Liver (tissue), 3 donors: ENCODE data around the gene NPPC.

ENCODE experiments used
- FOXA2 ChIP-seq: IDR thresholded peaks from 2 replicates; pipeline ENCODE4 v1.6.1; 2016; ENCODE audit warnings: antibody characterized with exemption
- JUND ChIP-seq, 2 donors: IDR thresholded peaks; 2 replicates each; pipeline ENCODE4 v1.6.1; 2016; ENCODE audit warnings: antibody characterized with exemption in 2 of 2
- RXRA ChIP-seq, 2 donors: IDR thresholded peaks; 2 replicates each; pipeline ENCODE4 v1.6.1; 2017 to 2018; ENCODE audit warnings: antibody characterized with exemption in 2 of 2, mild to moderate bottlenecking in 1 of 2
- YY1 ChIP-seq: IDR thresholded peaks from 2 replicates; pipeline ENCODE4 v1.6.1; 2016; ENCODE audit warnings: antibody characterized with exemption, mild to moderate bottlenecking
- ZBTB33 ChIP-seq: IDR thresholded peaks from 2 replicates; pipeline ENCODE4 v1.6.1; 2016; ENCODE audit warnings: antibody characterized with exemption
- TF ChIP-seq, protein P1 (sequence below): fragments of 150-350 bp; IDR thresholded peaks from 2 replicates; pipeline ENCODE4 v1.5.1; 2017; ENCODE audit warnings: improper control_type of control experiment, low read depth, low read length; ENCODE audit not compliant: missing input control
- donor health status: healthy.
- donor health status: healthy.

DNA sequence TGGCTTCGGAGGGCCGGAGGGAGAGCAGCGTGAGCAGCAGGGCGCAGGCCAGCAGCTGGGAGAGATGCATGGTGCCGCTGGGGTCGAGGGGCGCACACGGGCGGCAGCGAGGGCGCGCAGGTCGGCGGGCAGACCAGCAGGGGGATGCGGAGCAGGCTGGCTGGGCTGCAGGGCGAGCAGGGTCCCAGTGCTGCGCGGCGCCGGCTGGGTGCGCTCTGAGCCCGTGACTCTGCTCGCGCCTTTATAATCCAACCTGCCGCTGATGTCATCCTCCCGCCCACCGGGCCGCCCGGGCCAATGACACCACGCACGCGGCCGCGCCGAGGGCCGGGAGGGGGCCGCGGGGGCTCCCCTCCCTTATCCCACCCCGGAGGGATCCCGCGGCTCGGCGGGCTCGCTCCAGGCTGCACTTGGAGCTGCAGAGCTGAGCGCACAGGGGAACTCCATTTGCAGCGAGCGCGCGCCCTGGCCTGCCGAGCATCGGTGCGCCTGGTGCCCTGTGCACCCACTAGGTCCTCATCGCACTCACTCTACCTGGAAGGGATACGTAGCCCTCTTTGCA is at the start of gene NPPC:
- no peak for TF ChIP-seq YY1
- TF ChIP-seq, protein P1, sequence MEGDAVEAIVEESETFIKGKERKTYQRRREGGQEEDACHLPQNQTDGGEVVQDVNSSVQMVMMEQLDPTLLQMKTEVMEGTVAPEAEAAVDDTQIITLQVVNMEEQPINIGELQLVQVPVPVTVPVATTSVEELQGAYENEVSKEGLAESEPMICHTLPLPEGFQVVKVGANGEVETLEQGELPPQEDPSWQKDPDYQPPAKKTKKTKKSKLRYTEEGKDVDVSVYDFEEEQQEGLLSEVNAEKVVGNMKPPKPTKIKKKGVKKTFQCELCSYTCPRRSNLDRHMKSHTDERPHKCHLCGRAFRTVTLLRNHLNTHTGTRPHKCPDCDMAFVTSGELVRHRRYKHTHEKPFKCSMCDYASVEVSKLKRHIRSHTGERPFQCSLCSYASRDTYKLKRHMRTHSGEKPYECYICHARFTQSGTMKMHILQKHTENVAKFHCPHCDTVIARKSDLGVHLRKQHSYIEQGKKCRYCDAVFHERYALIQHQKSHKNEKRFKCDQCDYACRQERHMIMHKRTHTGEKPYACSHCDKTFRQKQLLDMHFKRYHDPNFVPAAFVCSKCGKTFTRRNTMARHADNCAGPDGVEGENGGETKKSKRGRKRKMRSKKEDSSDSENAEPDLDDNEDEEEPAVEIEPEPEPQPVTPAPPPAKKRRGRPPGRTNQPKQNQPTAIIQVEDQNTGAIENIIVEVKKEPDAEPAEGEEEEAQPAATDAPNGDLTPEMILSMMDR: no peak
- no peak for TF ChIP-seq ZBTB33
- TF ChIP-seq RXRA (IDR thresholded peaks at IDR 0.05): no peak
- no peak for TF ChIP-seq JUND (IDR thresholded peaks at IDR 0.05)
- no peak for TF ChIP-seq FOXA2
